HCT116 (cell line): ENCODE data around the gene TFB2M. TPM values are rescaled to one million over a fixed set of nuclear protein-coding genes. Genes with fewer than 3 reads are reported as not detected.

Experiments used
- ATAC-seq: fragments of 200-7000 bp; cut with Tn5 transposase; 2 replicates; pipeline ENCODE4 v1.9.1; 2020; ENCODE audit warnings: mild to moderate bottlenecking, moderate library complexity
- BruUV-seq: library from RNA; stranded (reverse); fragments of 400-500 nt; replicated peaks from 2 replicates; lab custom pipeline; 2021; lab: Mats Ljungman, UMichigan
- CTCF ChIA-PET: fragments of 300-600 bp; sonication (Branson Sonifier 250); formaldehyde crosslinking; loops from one replicate; lab custom pipeline; 2021; ENCODE audit warnings: antibody characterized with exemption; lab: Charles Lee
- POLR2A ChIA-PET: fragments of 300-600, 350-600 bp; sonication (Branson Sonifier 250); formaldehyde crosslinking; loops from one replicate; lab custom pipeline; 2021; ENCODE audit warnings: antibody characterized with exemption; lab: Charles Lee
- RAD21 ChIA-PET, 2 experiments: fragments of 300-600 bp; sonication (Branson Sonifier 250); formaldehyde crosslinking; loops; one replicate each; lab custom pipeline; 2023; ENCODE audit warnings: low total read pairs in 2 of 2; ENCODE audit not compliant: uncharacterized antibody in 2 of 2, unreplicated experiment in 2 of 2, low non-redundant PET in 1 of 2; lab: Charles Lee
- DNase-seq: peaks from one replicate; pipeline ENCODE4 v3.0.0-alpha.2; 2010; ENCODE audit warnings: low read depth, low spot score
- H2AFZ ChIP-seq: fragments of 200-600 bp; shearing (Covaris generic), sonication (generic); 2 replicates; pipeline ENCODE4 v1.6.1; 2017; ENCODE audit warnings: low read depth, mixed run types, mixed read lengths, antibody characterized with exemption, low read length; ENCODE audit not compliant: poor library complexity, severe bottlenecking
- H3K27ac ChIP-seq: 2 replicates; pipeline ENCODE4 v1.5.1; 2012; ENCODE audit warnings: low read depth, low read length
- H3K27me3 ChIP-seq: fragments of 200-600 bp; sonication (generic); 2 replicates; pipeline ENCODE4 v1.6.1; 2016; ENCODE audit warnings: mixed run types, low read length, mixed read lengths; ENCODE audit not compliant: insufficient read depth
- H3K36me3 ChIP-seq, 2 experiments: fragments of 200-500 bp in 1 of 2; fragments of 200-600 bp in 1 of 2; sonication (Bioruptor generic) in 1 of 2; sonication (generic) in 1 of 2; 2 replicates each; pipeline versions ENCODE4 v1.5.1 to v1.6.1; 2014 to 2016; ENCODE audit warnings: low read length in 2 of 2, inconsistent platforms in 1 of 2, mixed read lengths in 1 of 2, mixed run types in 1 of 2; ENCODE audit not compliant: insufficient read depth in 2 of 2, control insufficient read depth in 1 of 2
- H3K4me1 ChIP-seq, 2 experiments: fragments of 200-600 bp in 1 of 2; sonication (generic) in 1 of 2; 2 replicates each; pipeline versions ENCODE4 v1.5.1 to v1.6.1; 2012 to 2017; ENCODE audit warnings: low read length in 2 of 2, inconsistent platforms in 1 of 2, mild to moderate bottlenecking in 1 of 2, mixed read lengths in 1 of 2, mixed run types in 1 of 2, moderate library complexity in 1 of 2; ENCODE audit not compliant: insufficient read depth in 2 of 2, control insufficient read depth in 1 of 2
- H3K4me2 ChIP-seq: fragments of 200-600 bp; sonication (generic); 2 replicates; pipeline ENCODE4 v1.6.1; 2017; ENCODE audit warnings: mixed run types, low read length, mixed read lengths
- H3K4me3 ChIP-seq, 2 experiments: fragments of 200-600 bp in 1 of 2; sonication (generic) in 1 of 2; replicated peaks in 1 of 2; 2 replicates each; pipeline ENCODE4 v1.5.1; 2011 to 2016; ENCODE audit warnings: low read length in 2 of 2, control low read depth in 1 of 2, low read depth in 1 of 2, mild to moderate bottlenecking in 1 of 2, mixed read lengths in 1 of 2, mixed run types in 1 of 2
- H3K79me2 ChIP-seq: fragments of 200-600 bp; sonication (generic); 2 replicates; pipeline ENCODE4 v1.6.1; 2017; ENCODE audit warnings: mild to moderate bottlenecking, mixed run types, low read length, moderate library complexity, mixed read lengths; ENCODE audit not compliant: insufficient read depth
- H3K9ac ChIP-seq: fragments of 200-600 bp; sonication (generic); 2 replicates; pipeline ENCODE4 v1.6.1; 2016; ENCODE audit warnings: low read length, mixed read lengths
- H3K9me2 ChIP-seq: fragments of 200-600 bp; sonication (generic), shearing (Covaris generic); 2 replicates; pipeline ENCODE4 v1.6.1; 2017; ENCODE audit warnings: mixed run types, mild to moderate bottlenecking, moderate library complexity; ENCODE audit not compliant: insufficient read depth
- H3K9me3 ChIP-seq, 2 experiments: fragments of 200-500 bp in 1 of 2; fragments of 200-600 bp in 1 of 2; sonication (Bioruptor generic) in 1 of 2; sonication (generic) in 1 of 2; 2 replicates each; pipeline ENCODE4 v1.6.1; 2014 to 2017; ENCODE audit warnings: low read length in 2 of 2, mixed read lengths in 2 of 2, inconsistent platforms in 1 of 2, low read depth in 1 of 2, mild to moderate bottlenecking in 1 of 2, mixed run types in 1 of 2, moderate library complexity in 1 of 2; ENCODE audit not compliant: control insufficient read depth in 1 of 2, insufficient read depth in 1 of 2
- H4K20me1 ChIP-seq: fragments of 200-600 bp; sonication (generic), shearing (Covaris generic); 2 replicates; pipeline ENCODE4 v1.6.1; 2017; ENCODE audit warnings: mixed run types, mild to moderate bottlenecking, moderate library complexity; ENCODE audit not compliant: insufficient read depth
- CEBPB ChIP-seq: IDR thresholded peaks from 2 replicates; pipeline ENCODE4 v1.6.1; 2012; ENCODE audit warnings: low read depth
- CTCF ChIP-seq, 3 experiments: fragments of 200-600 bp in 1 of 3; sonication (generic) in 1 of 3; IDR thresholded peaks in 2 of 3; conservative IDR thresholded peaks in 1 of 3; 2 replicates each; pipeline ENCODE4 v1.5.1; 2012 to 2017; ENCODE audit warnings: low read depth in 2 of 3, low read length in 2 of 3, antibody characterized with exemption in 1 of 3, borderline replicate concordance in 1 of 3, control low read depth in 1 of 3, mild to moderate bottlenecking in 1 of 3, mixed read lengths in 1 of 3, mixed run types in 1 of 3, moderate library complexity in 1 of 3; ENCODE audit not compliant: insufficient read depth in 1 of 3
- EGR1 ChIP-seq: IDR thresholded peaks from 2 replicates; pipeline ENCODE4 v1.6.1; 2012; ENCODE audit warnings: low read depth
- ELF1 ChIP-seq: IDR thresholded peaks from 2 replicates; pipeline ENCODE4 v1.6.1; 2012; ENCODE audit warnings: low read depth, borderline replicate concordance
- EZH2phosphoT487 ChIP-seq: fragments of 200-600 bp; IDR thresholded peaks from 2 replicates; pipeline ENCODE4 v1.6.1; 2018; ENCODE audit warnings: antibody characterized with exemption, borderline replicate concordance
- FOSL1 ChIP-seq: IDR thresholded peaks from 2 replicates; pipeline ENCODE4 v1.6.1; 2012; ENCODE audit warnings: low read depth
- MAX ChIP-seq: IDR thresholded peaks from 2 replicates; pipeline ENCODE4 v1.6.1; 2012
- POLR2AphosphoS5 ChIP-seq: IDR thresholded peaks from 2 replicates; pipeline ENCODE4 v1.6.1; 2011; ENCODE audit warnings: mild to moderate bottlenecking, low read depth, low read length, moderate library complexity
- REST ChIP-seq: IDR thresholded peaks from 2 replicates; pipeline ENCODE4 v1.6.1; 2012; ENCODE audit warnings: low read depth
- SIN3A ChIP-seq: IDR thresholded peaks from 2 replicates; pipeline ENCODE4 v1.6.1; 2012; ENCODE audit warnings: low read depth
- SRF ChIP-seq: IDR thresholded peaks from 2 replicates; pipeline ENCODE4 v1.6.1; 2012; ENCODE audit warnings: low read depth
- TCF7L2 ChIP-seq: IDR thresholded peaks from 2 replicates; pipeline ENCODE4 v1.7.0; 2011; ENCODE audit warnings: borderline replicate concordance, inconsistent platforms; ENCODE audit not compliant: insufficient read depth, insufficient read length; ENCODE audit errors: extremely low read depth
- YY1 ChIP-seq: IDR thresholded peaks from 2 replicates; pipeline ENCODE4 v1.6.1; 2011; ENCODE audit warnings: low read length, low read depth, moderate library complexity, mild to moderate bottlenecking; ENCODE audit not compliant: insufficient replicate concordance; ENCODE audit errors: extremely low read depth
- ZFX ChIP-seq: fragments of 450-650 bp; IDR thresholded peaks from 2 replicates; pipeline ENCODE4 v1.6.1; 2017
- ZNF274 ChIP-seq: fragments of 200-500 bp; sonication (Bioruptor generic); IDR thresholded peaks from 2 replicates; pipeline ENCODE4 v1.6.1; 2014; ENCODE audit warnings: mild to moderate bottlenecking, low read depth, low read length, inconsistent platforms
- intact Hi-C: fragments of 100-400 bp; cut with micrococcal nuclease; formaldehyde crosslinking; loops from 2 replicates; pipeline ENCODE4 v1.10.0; 2022
- total RNA-seq: library from RNA; stranded (reverse); gene quantifications from one replicate; pipeline ENCODE4 v1.2.1, GENCODE V29; 2021; ENCODE audit not compliant: unreplicated experiment

Gene TFB2M
- total RNA-seq, 1 experiment from 2014 or later, result 24.4 TPM

DNA sequence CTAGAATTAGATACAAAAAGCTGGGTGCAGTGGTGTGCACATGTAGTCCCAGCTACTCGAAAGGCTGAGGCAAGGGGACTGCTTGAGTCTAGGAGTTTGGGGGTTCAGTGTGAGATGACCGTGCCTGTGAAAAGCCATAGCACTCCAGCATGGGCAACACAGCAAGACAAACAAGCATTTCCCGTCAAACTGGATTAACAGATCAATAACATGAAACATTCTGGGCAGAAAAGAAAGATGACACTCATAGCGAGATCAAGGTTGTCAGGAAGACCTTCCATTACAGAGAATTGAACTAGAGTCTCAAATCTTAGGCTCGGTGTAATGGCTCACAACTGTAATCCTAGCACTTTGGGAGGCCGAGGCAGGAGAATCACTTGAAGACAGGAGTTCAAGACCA lies 14.0 kb downstream of the TFB2M start:
- Histone ChIP-seq H3K27ac (no peak overlapping the region), H3K27me3 (no peaks in the 10 kb centered on the region), H3K9ac (no peak overlapping the region), H3K4me2 (no peak overlapping the region), H3K4me3 (no peak overlapping the region), H4K20me1 (no peaks in the 10 kb centered on the region), H2AFZ (no peak overlapping the region), H3K36me3 (peaks cover 16 to 20% of the 10 kb centered on the region in 2 experiments), H3K79me2 (peaks cover 61% of the 10 kb centered on the region), H3K4me1 (no peaks in the 10 kb centered on the region), H3K9me3 (no peaks in the 10 kb centered on the region), H3K9me2 (no peaks in the 10 kb centered on the region)
- CTCF ChIA-PET, result no interaction called here
- BruUV-seq, result no TSS peak
- POLR2A ChIA-PET, result no interaction called here
- TF ChIP-seq ELF1 (no peak), SRF (no peak), YY1 (no peak), FOSL1 (no peak), CEBPB (no peak), MAX (no peak), EZH2phosphoT487 (no peak), REST (no peak), EGR1 (no peak), POLR2AphosphoS5 (no peak), ZNF274 (no peak), TCF7L2 (no peak), CTCF (IDR thresholded peaks at IDR 0.05 in 2 of 3, conservative IDR thresholded peaks at IDR 0.05 in 1 of 3; ENCODE audit: borderline replicate concordance in 1 of 3, insufficient read depth in 1 of 3, low read depth in 2 of 3, low read length in 2 of 3) (no peak), SIN3A (no peak), ZFX (no peak)
- DNase-seq, result no peak
- ATAC-seq, result no peak
- RAD21 ChIA-PET, result no interaction called here
- intact Hi-C loops, result no loop called here
